Astrocyte (in vitro differentiated cells and primary cell): ENCODE results near the gene CPEB3. TPM values are rescaled to one million over a fixed set of nuclear protein-coding genes. Genes with fewer than 3 reads are reported as not detected.

ENCODE experiments used
- DNase-seq: peaks from one replicate; pipeline ENCODE4 v3.0.0-alpha.2; 2010; ENCODE audit warnings: low read depth
- FAIRE-seq: peaks from 2 replicates; lab custom pipeline; 2011; peaks lifted over from hg19 to GRCh38; lab: Jason Lieb, UNC
- H2AFZ ChIP-seq: 2 replicates; pipeline ENCODE4 v1.6.0; 2012; ENCODE audit warnings: low read depth, low read length, inconsistent platforms
- H3K27ac ChIP-seq: 2 replicates; pipeline ENCODE4 v1.5.1; 2011; ENCODE audit warnings: low read depth, low read length, inconsistent platforms
- H3K27me3 ChIP-seq: 2 replicates; pipeline ENCODE4 v1.6.0; 2011; ENCODE audit warnings: low read length, inconsistent platforms; ENCODE audit not compliant: insufficient read depth
- H3K36me3 ChIP-seq: 2 replicates; pipeline ENCODE4 v1.5.1; 2011; ENCODE audit warnings: low read length, inconsistent platforms; ENCODE audit not compliant: insufficient read depth
- H3K4me1 ChIP-seq: 2 replicates; pipeline ENCODE4 v1.5.1; 2011; ENCODE audit warnings: low read length, inconsistent platforms; ENCODE audit not compliant: insufficient read depth
- H3K4me2 ChIP-seq: 2 replicates; pipeline ENCODE4 v1.6.0; 2012; ENCODE audit warnings: low read length, inconsistent platforms
- H3K4me3 ChIP-seq: 2 replicates; pipeline ENCODE4 v1.5.1; 2011; ENCODE audit warnings: low read depth, mild to moderate bottlenecking, low read length, inconsistent platforms; ENCODE audit not compliant: insufficient read depth
- H3K79me2 ChIP-seq: 2 replicates; pipeline ENCODE4 v1.6.0; 2012; ENCODE audit warnings: mild to moderate bottlenecking, low read length, inconsistent platforms; ENCODE audit not compliant: insufficient read depth
- H3K9ac ChIP-seq: 2 replicates; pipeline ENCODE4 v1.6.0; 2012; ENCODE audit warnings: mild to moderate bottlenecking, low read length, inconsistent platforms
- H3K9me3 ChIP-seq: 2 replicates; pipeline ENCODE4 v1.5.1; 2012; ENCODE audit warnings: low read depth, mild to moderate bottlenecking, low read length, inconsistent platforms; ENCODE audit not compliant: insufficient read depth
- H4K20me1 ChIP-seq: 2 replicates; pipeline ENCODE4 v1.6.0; 2012; ENCODE audit warnings: low read length, inconsistent platforms; ENCODE audit not compliant: insufficient read depth
- H3K27ac Mint-ChIP-seq: one replicate; pipeline ENCODE4 v1.8.0; 2021; ENCODE audit warnings: mild to moderate bottlenecking, mixed read lengths; ENCODE audit not compliant: unreplicated experiment
- H3K27me3 Mint-ChIP-seq: one replicate; pipeline ENCODE4 v1.8.0; 2021; ENCODE audit warnings: low read depth, mixed read lengths; ENCODE audit not compliant: unreplicated experiment
- H3K36me3 Mint-ChIP-seq: one replicate; pipeline ENCODE4 v1.8.0; 2021; ENCODE audit warnings: low read depth, mixed read lengths; ENCODE audit not compliant: unreplicated experiment
- H3K4me1 Mint-ChIP-seq: one replicate; pipeline ENCODE4 v1.8.0; 2021; ENCODE audit warnings: low read depth, mixed read lengths; ENCODE audit not compliant: unreplicated experiment
- H3K4me3 Mint-ChIP-seq: one replicate; pipeline ENCODE4 v1.8.0; 2021; ENCODE audit warnings: mild to moderate bottlenecking, moderate library complexity, mixed read lengths; ENCODE audit not compliant: unreplicated experiment
- H3K9me3 Mint-ChIP-seq: one replicate; pipeline ENCODE4 v1.8.0; 2021; ENCODE audit warnings: mild to moderate bottlenecking, mixed read lengths; ENCODE audit not compliant: unreplicated experiment
- CTCF ChIP-seq: IDR thresholded peaks from 2 replicates; pipeline ENCODE4 v1.5.1; 2011; ENCODE audit warnings: low read depth, mild to moderate bottlenecking, inconsistent platforms, low read length, moderate library complexity; ENCODE audit not compliant: insufficient read depth
- EZH2 ChIP-seq: IDR thresholded peaks from 2 replicates; pipeline ENCODE4 v1.6.1; 2012; ENCODE audit warnings: mild to moderate bottlenecking, low read length, inconsistent platforms; ENCODE audit not compliant: insufficient read depth
- total RNA-seq: library from RNA; stranded (reverse); gene quantifications from 2 replicates; pipeline ENCODE4 v1.2.1, GENCODE V29; 2021

CPEB3 gene
- total RNA-seq, 1 donor from 2014 or later, result 1.6 TPM

- no peak for FAIRE-seq
- Histone ChIP-seq H3K4me1 (no peaks in the 10 kb centered on the region), H4K20me1 (no peaks in the 10 kb centered on the region), H3K9me3 (no peaks in the 10 kb centered on the region), H2AFZ (no peak overlapping the region), H3K79me2 (no peaks in the 10 kb centered on the region), H3K4me3 (no peak overlapping the region), H3K27me3 (no peaks in the 10 kb centered on the region), H3K4me2 (no peak overlapping the region), H3K27ac (no peak overlapping the region), H3K36me3 (no peaks in the 10 kb centered on the region), H3K9ac (no peak overlapping the region)
- H3K36me3 Mint-ChIP-seq, result no peaks in the 10 kb centered on the region
- H3K9me3 Mint-ChIP-seq, result no peaks in the 10 kb centered on the region
- H3K4me1 Mint-ChIP-seq, result no peaks in the 10 kb centered on the region
- no peak overlapping the region for H3K4me3 Mint-ChIP-seq
- no peak for DNase-seq
- no peaks in the 10 kb centered on the region for H3K27me3 Mint-ChIP-seq
- H3K27ac Mint-ChIP-seq, result no peak overlapping the region
- no peak for TF ChIP-seq CTCF
- TF ChIP-seq EZH2, result no peak
These were observed 27.5 kb downstream of the CPEB3 start for GRCh38 chr10:92263396-92263795.

GRCh38 chr10:92248566-92248965 is 42.3 kb downstream of the CPEB3 start:
- Histone ChIP-seq H3K36me3 (no peaks in the 10 kb centered on the region), H3K27ac (no peak overlapping the region), H3K4me1 (no peaks in the 10 kb centered on the region), H3K27me3 (no peaks in the 10 kb centered on the region), H3K9me3 (no peaks in the 10 kb centered on the region), H4K20me1 (no peaks in the 10 kb centered on the region), H3K4me3 (no peak overlapping the region), H3K4me2 (no peak overlapping the region), H2AFZ (no peak overlapping the region), H3K9ac (no peak overlapping the region), H3K79me2 (no peaks in the 10 kb centered on the region)
- Mint-ChIP-seq H3K27ac (no peak overlapping the region), H3K4me1 (no peaks in the 10 kb centered on the region), H3K27me3 (no peaks in the 10 kb centered on the region), H3K9me3 (no peaks in the 10 kb centered on the region), H3K4me3 (no peak overlapping the region), H3K36me3 (no peaks in the 10 kb centered on the region)
- DNase-seq, result no peak
- no peak for FAIRE-seq
- TF ChIP-seq EZH2 (no peak), CTCF (no peak)

GRCh38 chr10:92244796-92245195 is 46.1 kb downstream of the CPEB3 start:
- Mint-ChIP-seq H3K36me3 (no peaks in the 10 kb centered on the region), H3K4me3 (no peak overlapping the region)
- H3K27me3 ChIP-seq, result no peaks in the 10 kb centered on the region

More at GRCh38 chr10:92244796-92245195, 46.1 kb downstream of the CPEB3 start:
- H2AFZ ChIP-seq, result no peak overlapping the region
- Mint-ChIP-seq H3K27ac (no peak overlapping the region), H3K27me3 (no peaks in the 10 kb centered on the region), H3K4me1 (peaks cover 7% of the 10 kb centered on the region), H3K9me3 (no peaks in the 10 kb centered on the region)
- TF ChIP-seq CTCF (no peak), EZH2 (no peak)
- FAIRE-seq (no peak), DNase-seq (no peak)
- H3K27ac ChIP-seq, result no peak overlapping the region
- no peaks in the 10 kb centered on the region for H3K79me2 ChIP-seq
- no peaks in the 10 kb centered on the region for H3K9me3 ChIP-seq
- H4K20me1 ChIP-seq, result no peaks in the 10 kb centered on the region
- H3K36me3 ChIP-seq, result no peaks in the 10 kb centered on the region
- no peak overlapping the region for H3K4me2 ChIP-seq
- no peak overlapping the region for H3K4me3 ChIP-seq
- no peak overlapping the region for H3K9ac ChIP-seq
- H3K4me1 ChIP-seq, result peaks cover 7% of the 10 kb centered on the region
